Activated T-cell treated with anti-CD3 and anti-CD28 coated beads for 1 hour (primary cell): Measurements from ENCODE around the gene SUSD5.
A peak's percentile ranks its signal among the peaks of the same experiment; 100 is the strongest.
"Not testable (repeated sequence)": the region's sequence is repeated elsewhere in the genome, so short reads cannot be mapped to it uniquely, and the experiment has no call there.

Source experiments
- DNase-seq: peaks from one replicate; pipeline ENCODE4 v3.0.0-alpha.2; 2020; ENCODE audit warnings: low read depth

The SUSD5 gene

DNA sequence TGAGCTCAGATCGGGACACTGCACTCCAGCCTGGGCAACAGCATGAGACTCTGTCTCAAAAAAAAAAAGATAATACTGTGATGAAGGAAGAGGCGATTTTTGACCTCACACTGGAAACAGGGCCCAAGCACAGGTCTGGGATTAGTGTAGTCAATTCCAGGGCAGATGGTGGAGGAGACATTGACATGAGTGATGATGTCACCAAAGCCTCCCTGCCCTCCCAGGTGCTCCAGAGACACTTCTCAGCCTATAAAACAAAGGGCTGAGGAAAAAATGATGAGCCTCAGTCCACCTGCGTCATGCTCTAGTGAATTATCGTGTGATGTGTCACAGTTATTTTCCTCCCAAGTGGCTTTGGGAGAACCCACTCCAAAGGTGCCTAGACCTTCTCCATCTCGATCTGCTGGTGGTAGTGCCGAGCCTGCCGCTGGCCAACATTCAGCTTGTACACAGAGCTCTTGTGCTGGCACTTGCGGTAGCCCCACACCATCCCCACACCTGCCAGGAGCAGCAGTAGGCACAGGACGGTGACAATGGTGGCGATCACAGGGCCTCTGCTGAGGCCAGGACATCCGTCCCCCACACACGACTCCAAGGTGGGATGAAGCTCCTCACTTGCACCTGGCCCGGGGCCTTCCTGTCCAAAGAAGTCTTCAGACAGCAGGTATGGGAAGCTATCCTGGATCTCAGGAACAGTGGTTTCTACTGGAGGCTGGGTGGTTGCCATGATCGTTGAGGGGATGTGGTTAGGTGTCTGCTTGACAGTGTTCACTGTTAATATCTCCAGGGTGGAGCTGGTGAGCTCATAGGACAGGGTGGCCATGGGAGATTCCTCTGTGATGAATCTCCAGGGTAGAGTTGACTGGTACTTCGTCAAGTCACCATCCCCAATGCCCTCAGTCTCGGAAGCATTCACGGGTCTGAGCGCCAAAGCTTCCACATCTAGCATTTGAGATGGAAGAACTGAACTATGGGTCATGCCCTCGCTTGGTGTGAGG lies 65.9 kb downstream of the SUSD5 start:
- DNase-seq = no peak

- DNase-seq = no peak
These were observed 69.3 kb downstream of the SUSD5 start for GRCh38 chr3:33149342-33149741.

- DNase-seq = no peak
These were observed 71.7 kb downstream of the SUSD5 start for GRCh38 chr3:33146791-33147445.

DNA sequence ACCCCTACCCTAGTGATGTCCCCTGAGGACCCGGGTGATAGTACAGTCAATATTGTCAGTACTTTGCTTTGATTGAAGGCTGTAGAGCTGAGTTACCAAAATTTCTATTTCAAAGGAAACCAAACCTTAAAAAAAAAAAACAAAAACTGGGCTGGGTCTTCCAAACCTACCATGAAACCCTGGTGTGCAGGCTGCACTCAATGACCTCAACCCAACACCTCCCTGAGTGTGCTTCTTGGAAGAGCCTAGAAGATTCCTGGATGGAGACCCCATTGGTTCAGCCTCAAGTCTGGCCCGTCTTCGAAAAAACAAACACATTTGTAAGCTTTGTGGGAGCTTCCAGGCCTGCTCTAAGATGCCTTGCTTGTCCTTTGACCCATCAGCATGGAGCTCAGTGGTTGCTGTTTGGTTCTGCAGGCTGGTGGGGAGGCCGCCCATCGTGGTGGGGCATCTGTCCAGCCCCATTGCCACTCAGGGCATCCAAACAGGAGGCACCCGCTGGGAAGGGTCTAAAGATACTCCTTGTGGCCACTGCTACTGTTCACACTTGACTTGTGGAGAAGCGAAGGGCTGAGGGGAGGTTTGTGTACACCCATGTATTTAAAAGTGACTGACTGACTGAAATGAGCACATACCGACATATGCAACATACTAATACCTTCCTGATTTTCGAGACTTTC lies 72.6 kb downstream of the SUSD5 start:
- DNase-seq = no peak

GRCh38 chr3:33145221-33145900 lies 73.2 kb downstream of the SUSD5 start:
- DNase-seq = no peak

DNA sequence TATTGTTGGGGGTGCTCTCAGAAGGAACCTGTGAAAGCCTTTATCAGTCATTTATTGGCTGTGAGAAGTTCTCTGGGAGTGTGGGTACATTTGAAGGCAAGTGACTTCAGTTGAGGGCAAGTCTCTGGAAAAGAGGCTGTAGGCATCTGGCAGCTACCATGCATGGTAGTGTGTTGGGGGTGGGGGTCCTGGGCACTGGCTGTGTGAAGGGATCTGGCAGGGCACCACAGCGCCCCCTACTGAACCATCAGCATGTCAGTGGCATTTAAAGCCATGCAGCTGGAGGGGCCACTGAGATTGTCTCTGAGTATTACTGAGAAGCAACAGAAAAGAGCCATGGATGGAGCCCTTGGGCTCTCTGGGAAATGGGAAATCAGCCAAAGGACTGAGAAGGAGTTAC lies 74.2 kb downstream of the SUSD5 start:
- peak; percentile 6 for DNase-seq

GRCh38 chr3:33141006-33141405 lies 77.6 kb downstream of the SUSD5 start:
- DNase-seq = no peak

DNA sequence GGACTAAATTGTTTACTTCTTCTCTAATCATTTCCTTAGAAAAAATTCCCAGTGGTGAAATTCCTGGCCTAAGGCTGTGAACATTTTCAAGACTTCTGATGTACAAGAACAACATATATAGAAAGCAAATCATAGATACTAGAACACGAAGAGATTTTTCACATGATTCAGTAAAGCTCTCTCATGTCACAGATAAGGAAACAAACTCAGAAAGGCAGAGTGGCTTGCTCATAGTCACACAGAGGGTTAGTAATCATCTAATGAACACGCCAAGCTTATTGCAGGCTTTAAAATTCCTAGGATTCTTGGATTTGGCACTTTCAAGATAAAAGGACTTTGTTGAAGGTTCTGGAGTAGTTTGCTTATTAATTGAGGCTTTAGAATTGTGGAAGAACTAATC lies 78.6 kb downstream of the SUSD5 start:
- no peak for DNase-seq

- not testable (repeated sequence) for DNase-seq
These were observed 79.5 kb downstream of the SUSD5 start for GRCh38 chr3:33139006-33139623.

DNA sequence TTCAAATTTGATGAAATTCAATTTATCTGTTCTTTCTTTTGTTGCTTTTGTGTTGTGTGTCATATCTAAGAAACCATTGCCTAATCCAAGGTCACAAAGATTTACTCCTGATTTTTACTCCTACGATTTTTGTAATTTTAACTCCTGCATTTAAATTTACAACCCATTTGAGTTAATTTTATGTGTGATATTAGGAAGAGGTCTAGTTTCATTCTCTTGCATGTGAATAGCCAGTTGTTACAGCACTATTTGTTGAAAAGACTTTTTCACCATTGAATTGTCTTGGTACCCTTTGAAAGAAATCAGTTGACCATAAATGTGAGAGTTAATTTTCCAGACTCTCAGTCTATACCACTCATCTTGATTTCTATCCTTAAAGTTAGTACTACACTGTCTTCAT lies 80.9 kb downstream of the SUSD5 start:
- DNase-seq = no peak

DNA sequence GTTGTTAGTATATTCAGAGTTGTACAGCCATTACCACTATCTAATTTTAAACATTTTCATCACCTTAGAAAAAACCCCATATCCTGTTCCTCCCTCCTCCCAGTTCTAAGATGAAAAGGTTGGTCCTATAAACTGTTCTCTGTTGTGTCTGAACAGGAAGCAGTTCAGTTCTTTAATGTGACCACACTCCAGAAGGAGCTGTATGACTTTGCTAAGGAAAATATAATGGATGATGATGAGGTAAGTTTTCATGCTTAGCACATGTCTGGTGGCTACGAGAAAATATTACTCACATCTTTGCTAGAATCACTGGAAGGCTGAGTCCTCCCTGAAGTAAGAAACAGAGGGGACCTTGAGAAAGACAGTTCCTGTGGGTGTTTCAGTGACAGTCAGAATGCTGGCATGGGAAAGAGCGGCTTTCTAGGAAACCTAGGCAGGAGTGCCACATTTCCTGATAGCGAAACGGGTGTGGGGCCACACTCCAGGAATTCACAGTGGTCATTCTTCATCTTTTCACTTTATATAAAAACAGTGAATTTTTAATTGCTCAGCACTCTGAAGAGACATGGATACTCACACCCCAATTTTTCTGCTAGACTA lies 84.5 kb downstream of the SUSD5 start:
- no peak for DNase-seq

- no peak for DNase-seq
These were observed 86.6 kb downstream of the SUSD5 start for GRCh38 chr3:33132019-33132360.

DNA sequence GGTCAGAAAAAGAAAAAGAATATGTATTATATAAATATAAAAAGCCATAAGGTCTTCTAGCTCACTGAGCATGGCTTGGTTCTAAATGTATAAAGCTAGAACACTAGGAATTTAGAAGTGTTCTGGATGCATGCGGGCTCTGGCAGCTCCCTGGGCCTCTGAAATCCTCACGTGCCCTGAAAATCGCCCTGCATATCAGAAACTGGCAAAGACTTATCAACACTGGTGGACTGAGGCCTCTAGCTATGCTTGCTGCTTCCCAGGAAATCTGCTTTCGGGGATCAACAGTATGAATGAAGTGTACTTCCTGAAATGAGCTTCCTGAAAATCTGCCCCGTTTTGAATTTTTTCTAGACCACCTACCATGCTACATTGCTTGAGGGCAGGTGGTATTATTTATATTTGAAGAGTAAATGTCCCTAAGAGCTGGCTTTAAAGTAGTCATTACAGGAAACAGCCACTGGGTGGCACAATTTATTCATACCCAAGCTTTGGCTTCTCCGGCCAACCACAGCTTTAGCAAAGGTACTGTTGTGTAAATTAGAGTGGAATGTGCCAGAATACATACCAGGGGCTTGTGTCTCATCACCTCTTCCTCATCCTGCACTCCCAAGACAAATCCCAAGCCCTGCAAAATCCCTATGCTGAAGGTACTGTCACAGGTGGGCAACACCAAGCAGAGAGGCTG lies 87.1 kb downstream of the SUSD5 start:
- DNase-seq = no peak

DNA sequence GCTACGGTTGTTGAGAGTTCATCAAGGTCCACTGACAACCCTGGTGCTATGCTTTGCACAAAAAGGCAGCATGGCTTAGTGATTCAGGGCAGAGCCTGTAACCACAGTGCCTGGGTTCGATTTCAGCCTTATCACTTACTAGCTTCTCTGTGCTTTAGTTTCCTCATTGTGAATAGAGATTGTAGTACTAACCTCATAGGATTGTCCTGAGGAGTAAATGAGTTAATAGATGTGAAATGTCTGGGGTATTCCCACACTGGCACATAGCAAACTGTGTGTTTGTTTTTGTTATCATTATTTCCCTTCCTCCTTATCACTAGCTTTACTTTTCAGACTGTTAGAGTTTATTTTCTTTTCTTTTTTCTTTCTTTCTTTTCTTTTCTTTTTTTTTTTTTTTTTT lies 88.5 kb downstream of the SUSD5 start:
- DNase-seq = no peak

DNA sequence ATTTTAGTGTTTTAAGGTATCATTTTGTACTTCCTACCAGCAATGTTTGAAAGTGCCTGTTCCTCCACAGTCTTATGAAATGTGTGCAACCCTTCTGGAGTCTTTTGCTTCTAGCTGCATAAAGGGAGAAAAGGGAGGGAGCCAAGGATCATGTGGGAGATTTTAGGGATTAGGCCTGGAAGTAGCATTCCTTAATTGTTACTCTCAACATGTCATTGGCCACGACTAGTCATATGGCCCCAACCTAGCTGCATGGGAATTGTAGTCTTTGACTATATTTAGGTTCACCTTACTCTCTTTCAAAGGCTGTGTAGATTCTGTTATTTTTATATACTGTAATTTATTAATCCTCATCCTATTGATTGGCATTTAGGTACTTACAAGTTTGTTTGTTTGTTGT lies 89.9 kb downstream of the SUSD5 start:
- DNase-seq = no peak

DNA sequence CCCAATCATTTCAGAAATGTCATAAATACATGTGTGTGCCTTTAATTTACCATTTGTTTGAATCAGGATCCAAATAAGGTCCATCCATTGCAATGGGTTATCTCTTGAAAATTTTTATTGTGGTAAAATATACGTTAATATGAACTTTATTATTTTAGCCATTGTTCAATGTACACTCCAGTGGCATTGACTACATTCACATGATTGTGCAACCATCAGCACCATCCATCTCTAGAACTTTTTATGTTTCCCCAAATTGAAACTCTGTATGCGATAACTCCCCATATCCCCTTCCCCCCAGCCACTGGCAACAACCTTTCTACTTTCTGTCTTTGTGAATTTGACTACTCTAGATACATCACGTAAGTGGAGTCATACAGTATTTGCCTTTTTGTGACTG lies 92.8 kb downstream of the SUSD5 start:
- no peak for DNase-seq

DNA sequence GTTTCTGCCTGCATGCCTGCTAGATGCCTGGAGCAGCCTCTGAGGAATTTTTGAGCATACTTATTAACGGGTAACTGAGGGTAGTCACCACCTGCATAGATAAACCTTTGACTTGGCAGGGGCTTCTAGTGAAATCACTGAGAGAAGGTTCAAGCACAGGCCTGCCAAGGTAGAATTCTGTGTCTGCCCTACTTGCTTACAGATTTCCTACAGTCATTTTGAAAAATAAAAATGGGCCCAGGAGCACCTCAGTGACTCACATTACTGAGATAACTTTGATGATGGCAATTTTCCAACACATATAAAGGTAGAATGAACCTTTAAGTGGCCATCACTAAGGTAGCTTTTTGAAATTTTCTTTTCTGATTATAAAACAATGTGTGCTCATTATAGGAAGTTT lies 94.0 kb downstream of the SUSD5 start:
- no peak for DNase-seq

- no peak for DNase-seq
These were observed 95.6 kb downstream of the SUSD5 start for GRCh38 chr3:33122991-33123390.

DNA sequence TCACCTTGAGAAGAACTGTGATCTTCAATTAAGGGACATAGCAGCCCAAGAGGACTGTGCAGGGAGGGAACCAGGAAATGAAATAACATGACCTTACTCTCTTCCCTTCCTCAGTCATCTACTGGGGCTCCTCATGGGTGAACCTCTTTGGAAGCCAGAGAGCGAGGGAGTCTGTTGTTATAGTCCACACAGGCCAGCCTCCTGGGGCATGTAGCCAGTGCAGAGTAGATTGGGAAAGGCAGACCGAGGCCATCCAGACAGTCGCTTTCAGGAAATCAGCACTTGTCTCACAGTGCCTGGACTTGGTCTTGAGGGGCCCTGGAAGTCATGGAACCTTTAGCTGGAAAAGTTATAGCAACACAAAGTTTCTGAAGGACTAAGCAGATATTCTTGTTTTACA lies 98.7 kb downstream of the SUSD5 start:
- no peak for DNase-seq

- no peak for DNase-seq
These were observed 101.1 kb downstream of the SUSD5 start for GRCh38 chr3:33117461-33117860.
